ENCODE measurements around the gene AVP.
"Not testable (repeated sequence)": the region's sequence is repeated elsewhere in the genome, so short reads cannot be mapped to it uniquely, and the experiment has no call there.

The AVP gene, protein sequence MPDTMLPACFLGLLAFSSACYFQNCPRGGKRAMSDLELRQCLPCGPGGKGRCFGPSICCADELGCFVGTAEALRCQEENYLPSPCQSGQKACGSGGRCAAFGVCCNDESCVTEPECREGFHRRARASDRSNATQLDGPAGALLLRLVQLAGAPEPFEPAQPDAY

DNA sequence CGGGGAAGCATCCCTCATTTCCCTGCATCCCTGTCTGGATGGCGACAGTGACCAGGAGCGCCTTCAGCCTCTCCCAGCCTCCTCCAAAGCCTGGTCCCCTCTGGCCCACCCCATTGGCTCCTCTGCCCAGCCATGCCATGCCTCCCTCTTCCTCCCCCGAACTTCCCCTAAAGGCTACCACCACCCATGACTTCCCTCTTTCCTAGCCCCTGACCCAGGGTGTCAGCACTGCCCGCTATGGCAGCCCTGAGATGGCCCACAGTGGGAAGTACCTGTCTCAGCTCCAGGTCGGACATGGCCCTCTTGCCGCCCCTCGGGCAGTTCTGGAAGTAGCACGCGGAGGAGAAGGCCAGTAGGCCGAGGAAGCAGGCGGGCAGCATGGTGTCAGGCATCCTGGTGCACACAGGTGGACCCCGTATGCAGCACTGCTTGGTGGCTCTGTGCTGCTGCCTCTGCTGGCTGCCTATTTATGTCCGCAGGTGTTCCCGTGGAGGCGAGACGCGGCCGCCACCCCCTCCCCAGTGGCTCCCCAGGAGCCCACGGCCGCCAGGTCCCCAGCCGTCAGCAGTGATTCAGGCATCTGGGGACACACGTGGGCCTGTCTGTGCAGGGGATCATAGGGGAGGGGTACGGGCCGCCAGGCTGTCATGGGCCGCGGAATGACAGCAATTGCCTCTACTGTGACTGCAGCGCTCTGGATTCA, at the start of gene AVP:
Gene AVP, minus strand, starts transcription at position 442 of the 703 bp plus-strand sequence. Its CDS starts 50 bp downstream, at position 392.
- in situ Hi-C loops (cut with HindIII; ENCODE audit: low sequenced_read_pairs), result no loop called here

DNA sequence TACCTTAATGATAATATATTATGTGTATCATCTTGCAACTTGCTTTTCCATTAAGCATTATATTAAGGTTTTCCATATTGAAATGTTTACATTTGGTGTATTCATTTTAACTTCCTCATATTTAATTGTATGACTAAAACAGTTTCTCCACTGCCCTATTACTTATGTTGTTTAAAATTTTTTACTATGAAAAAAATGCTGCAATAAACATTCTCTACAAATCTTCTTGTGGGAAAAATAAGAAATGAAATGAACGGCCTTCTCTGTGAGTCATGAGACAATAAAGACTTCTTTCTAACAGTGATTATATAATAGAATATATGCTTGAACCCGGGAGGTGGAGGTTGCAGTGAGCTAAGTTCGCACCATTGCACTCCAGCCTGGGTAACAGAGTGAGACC, 49.6 kb upstream of the AVP start:
- in situ Hi-C loops (cut with HindIII; ENCODE audit: low sequenced_read_pairs), result no loop called here

DNA sequence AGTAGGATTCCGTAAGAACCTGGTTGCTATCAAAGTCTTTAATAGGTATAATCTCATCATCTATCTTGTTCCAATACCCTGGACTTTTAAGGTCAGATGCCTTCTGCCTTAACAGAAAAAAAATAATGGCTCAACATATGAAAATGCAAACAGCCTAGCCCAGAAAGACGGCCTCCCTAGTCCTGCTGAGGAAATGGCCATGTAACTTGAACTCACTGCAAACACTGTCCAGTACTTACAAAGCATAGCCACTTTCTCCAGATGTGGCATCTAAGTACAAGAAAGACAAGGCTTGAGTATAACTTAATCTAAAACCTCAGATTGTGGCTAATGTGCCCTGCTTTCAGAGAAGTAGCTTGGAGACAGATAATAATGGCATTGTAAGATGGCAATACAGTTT, 48.6 kb upstream of the AVP start:
- in situ Hi-C loops (cut with HindIII; ENCODE audit: low sequenced_read_pairs), result no loop called here

DNA sequence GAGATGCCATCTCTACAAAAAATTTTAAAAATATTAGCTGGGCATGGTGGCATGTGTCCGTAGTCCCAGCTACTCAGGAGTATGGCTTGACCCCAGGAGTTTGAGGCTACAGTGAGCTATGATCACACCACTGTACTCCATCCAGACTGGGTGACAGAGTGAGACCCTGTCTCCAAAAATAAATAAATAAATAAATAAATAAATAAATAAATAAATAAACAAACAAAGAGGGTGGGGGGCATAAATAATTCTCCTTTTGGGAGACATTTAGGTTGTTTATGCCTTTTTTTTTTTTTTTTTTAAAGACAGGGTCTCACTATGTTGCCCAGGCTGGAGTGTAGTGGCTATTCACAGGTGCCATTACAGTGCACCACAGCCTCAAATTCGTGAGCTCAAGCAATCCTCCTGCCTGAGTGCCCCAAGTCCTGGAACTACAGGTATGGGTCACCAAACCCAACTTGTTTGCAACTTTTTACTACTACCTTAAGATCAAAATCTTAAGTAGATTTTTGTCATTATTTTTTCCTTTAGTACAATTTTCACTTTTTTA, 45.6 kb upstream of the AVP start:
- in situ Hi-C loops (cut with HindIII; ENCODE audit: low sequenced_read_pairs), result no loop called here

DNA sequence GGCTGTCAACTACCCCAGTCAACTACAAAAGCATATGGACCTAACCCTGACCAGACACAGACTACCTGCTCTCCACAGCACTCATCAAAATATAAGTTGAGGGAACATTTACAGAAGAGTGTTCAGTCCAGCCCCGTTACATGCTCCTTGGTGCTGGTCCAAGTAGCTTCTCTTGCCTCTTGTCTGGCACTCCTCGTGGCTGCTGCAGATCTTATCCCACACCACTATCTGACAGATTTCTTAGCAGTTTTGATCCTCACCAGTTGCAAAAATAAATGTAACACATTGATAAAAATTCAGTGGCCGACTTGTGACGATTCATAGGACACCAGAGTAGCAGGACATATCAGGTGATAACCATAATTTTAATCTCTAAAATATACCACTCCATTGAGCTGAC, 44.6 kb upstream of the AVP start:
- in situ Hi-C loops (cut with HindIII; ENCODE audit: low sequenced_read_pairs), result no loop called here

DNA sequence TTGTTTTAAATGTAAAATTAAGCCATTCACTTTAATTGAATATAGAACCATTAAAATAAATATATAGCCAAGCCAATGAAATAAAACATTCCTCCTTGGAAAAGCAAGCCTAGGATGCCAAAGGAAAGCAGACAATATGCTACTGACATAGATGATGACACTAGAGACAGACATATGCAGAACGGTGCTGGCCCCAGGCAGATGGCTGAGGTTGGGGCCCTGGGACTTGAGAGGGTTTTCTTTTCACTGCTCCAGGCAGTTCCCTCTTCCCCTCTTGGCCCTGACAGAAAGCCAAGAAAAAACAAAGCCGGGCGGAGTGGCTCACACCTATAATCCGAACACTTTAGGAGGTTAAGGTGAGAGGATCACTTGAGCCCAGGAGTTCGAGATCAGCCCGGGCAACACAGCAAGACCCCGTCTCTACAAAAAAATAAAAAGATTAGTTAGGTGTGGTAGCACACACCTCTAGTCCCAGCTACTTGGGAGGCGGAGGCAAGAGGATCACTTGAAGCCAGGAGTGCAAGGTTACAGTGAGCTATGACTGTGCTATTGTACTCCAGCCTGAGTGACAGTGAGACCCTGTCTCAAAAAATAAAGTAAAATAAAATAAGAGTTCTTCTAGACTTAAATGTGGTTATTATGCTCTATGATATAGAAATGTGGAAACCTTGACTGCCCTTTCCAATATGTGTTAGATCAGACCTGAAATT, 43.9 kb upstream of the AVP start:
- in situ Hi-C loops (cut with HindIII; ENCODE audit: low sequenced_read_pairs), result no loop called here

DNA sequence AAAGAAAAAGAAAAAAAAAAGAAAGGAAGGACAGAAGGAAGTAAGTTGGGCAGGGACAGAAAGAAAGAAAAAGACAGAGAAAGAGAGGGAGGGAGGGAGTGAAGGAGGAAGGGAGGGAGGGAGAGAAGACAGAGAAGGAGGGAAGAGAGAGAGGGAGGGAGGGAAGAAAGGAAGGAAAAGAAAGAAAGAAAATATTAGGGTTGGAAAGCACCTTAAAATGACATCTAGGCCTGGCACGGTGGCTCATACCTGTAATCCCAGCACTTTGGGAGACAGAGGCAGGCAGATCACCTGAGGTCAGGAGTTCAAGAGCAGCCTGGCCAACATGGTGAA, 42.0 kb upstream of the AVP start:
- in situ Hi-C loops (cut with HindIII; ENCODE audit: low sequenced_read_pairs), result no loop called here

DNA sequence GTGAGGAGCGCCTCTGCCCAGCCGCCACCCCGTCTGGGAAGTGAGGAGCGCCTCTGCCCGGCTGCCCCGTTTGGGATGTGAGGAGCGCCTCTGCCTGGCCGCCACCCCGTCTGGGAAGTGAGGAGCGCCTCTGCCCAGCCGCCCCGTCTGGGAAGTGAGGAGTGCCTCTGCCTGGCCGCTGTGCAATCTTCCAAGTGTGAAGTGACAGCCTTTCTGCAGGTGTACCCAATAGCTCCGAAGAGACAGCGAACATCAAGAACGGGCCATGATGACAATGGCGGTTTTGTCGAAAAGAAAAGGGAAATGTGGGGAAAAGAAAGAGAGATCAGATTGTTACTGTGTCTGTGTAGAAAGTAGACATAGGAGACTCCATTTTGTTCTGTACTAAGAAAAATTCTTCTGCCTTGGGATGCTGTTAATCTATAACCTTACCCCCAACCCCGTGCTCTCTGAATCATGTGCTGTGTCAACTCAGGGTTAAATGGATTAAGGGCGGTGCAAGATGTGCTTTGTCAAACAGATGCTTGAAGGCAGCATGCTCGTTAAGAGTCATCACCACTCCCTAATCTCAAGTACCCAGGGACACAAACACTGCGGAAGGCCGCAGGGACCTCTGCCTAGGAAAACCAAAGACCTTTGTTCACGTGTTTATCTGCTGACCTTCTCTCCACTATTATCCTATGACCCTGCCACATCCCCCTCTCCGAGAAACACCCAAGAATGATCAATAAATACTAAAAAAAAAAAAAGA, 41.4 kb upstream of the AVP start:
- in situ Hi-C loops (cut with HindIII; ENCODE audit: low sequenced_read_pairs), result not testable (repeated sequence)

DNA sequence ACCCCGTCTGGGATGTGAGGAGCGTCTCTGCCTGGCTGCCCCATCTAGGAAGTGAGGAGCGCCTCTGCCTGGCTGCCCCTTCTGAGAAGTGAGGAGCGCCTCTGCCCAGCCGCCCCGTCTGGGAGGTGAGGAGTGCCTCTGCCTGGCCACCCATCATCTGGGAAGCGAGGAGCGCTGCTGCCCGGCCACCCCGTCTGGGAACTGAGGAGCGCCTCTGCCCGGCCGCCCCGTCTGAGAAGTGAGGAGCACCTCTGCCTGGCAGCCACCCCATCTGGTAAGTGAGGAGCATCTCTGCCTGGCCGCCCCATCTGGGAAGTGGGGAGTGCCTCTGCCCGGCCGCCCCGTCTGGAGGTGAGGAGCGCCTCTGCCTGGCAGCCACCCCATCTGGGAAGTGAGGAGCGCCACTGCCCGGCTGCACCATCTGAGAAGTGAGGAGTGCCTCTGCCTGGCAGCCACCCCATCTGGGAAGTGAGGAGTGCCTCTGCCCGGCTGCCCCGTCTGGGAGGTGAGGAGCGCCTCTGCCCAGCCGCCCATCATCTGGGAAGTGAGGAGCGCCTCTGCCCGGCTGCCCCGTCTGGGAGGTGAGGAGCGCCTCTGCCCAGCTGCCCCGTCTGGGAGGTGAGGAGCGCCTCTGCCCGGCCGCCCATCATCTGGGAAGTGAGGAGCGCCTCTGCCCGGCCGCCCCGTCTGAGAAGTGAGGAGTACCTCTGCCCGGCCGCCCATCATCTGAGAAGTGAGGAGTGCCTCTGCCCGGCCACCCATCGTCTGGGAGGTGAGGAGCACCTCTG, 40.4 kb upstream of the AVP start:
- in situ Hi-C loops (cut with HindIII; ENCODE audit: low sequenced_read_pairs), result not testable (repeated sequence)

DNA sequence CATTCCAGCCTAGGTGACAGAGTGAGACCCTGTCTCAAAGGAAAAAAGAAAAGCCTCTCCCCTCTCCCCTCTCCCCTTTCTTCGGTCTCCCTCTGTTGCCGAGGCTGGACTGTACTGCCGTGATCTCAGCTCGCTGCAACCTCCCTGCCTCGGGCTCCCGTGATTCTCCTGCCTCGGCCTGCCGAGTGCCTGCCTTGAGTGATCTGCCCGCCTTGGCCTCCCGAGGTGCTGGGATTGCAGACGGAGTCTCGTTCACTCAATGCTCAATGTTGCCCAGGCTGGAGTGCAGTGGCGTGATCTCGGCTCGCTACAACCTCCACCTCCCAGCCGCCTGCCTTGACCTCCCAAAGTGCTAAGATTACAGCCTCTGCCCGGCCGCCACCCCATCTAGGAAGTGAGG, 39.6 kb upstream of the AVP start:
- in situ Hi-C loops (cut with HindIII; ENCODE audit: low sequenced_read_pairs), result not testable (repeated sequence)

DNA sequence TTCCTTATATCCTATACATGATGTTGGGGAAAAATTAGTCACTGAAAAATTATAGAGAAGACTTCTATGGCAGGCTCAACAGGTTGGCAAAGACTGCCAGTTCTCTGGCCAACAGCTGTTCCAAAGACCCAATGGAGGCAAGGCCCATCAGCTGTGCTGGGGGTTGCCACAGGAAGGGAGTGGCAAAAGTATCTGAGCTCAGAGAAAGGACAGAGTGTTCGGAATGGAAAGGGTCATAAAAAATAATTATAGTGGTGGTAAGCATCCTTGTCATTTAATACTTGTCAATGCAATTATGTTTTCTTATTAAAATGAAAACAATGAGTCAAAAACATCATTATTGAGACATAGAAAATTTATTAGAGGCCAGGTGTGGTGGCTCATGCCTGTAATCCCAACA, 39.0 kb upstream of the AVP start:
- in situ Hi-C loops (cut with HindIII; ENCODE audit: low sequenced_read_pairs), result no loop called here

DNA sequence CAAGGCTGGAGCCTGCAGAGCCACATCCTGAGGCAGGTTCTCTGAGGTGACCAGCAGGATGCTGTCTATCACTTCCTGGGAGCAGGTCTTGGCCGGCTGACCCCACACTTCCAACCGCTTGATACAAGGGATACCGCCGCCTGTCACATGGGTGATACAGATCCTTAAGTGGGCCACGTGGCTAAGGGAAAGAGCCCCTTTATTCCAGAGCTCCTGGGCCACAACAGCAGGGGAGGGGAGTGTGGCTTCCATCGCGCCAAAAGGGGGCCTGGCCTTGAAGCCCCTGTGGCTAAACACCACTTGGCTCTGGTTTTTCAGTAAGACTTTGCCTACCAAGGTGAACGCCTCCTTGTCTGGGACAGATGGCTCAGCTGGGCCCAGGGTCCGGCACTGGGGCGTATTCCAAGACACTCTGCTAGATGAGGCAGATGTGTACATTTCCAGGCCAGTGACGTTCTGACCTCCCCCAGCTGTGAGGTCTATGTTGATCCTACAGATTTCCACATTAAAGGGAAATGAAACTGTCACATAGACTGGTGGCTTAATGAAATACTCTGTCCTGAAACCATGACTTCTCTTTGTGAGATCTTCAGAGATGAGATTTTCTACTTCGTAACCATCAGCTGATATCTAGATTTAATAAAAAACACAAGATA, 37.6 kb upstream of the AVP start:
- in situ Hi-C loops (cut with HindIII; ENCODE audit: low sequenced_read_pairs), result no loop called here

DNA sequence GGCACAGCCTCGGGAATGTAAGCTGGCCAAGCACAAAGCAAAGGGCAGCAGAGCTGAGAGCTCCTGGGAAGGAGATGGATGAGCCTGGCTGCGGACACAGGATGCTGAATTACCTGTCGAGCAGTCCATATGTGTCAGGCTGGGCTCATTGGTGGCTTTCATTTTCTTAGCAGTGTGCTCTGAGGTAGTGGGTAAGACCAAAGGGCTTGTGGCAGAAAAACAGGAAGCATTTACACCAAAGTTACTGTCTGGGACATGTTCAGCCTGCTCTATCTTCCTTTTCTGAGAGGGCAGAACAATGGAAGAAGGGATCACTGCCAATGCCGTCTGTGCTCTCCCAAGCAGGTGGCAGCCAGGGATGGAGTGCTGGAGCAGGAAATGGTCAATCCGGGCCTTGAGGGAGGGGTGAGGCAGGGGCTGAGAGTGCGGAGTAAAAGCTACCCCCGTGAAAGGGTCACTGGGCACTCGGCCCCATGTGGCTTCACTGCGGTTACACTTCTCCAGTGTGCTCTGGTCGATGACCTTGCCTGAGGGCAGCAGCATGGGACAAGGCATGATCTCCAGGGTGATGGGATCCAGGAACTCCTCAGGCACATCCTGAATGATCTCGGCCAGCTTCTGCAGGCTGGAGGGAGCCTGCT, 36.9 kb upstream of the AVP start:
- in situ Hi-C loops (cut with HindIII; ENCODE audit: low sequenced_read_pairs), result no loop called here

DNA sequence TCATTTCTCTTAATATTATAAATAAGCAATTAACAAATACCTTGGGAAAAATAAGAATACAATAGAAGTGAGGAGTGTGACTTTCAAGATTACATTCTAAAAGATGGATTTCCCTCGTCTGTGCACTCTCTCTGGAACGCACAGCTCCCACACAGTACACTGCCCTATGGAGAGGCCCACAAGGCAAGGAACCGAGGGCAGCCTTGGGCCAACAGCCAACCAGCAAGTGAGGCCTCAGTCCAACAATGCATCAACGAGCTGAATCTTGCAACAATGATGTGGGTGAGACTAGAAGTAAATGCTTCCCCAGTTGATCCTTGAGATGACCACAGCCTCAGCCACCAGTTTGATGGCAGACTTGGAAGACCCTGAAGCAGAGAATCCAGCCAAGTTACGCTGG, 34.5 kb upstream of the AVP start:
- in situ Hi-C loops (cut with HindIII; ENCODE audit: low sequenced_read_pairs), result no loop called here

DNA sequence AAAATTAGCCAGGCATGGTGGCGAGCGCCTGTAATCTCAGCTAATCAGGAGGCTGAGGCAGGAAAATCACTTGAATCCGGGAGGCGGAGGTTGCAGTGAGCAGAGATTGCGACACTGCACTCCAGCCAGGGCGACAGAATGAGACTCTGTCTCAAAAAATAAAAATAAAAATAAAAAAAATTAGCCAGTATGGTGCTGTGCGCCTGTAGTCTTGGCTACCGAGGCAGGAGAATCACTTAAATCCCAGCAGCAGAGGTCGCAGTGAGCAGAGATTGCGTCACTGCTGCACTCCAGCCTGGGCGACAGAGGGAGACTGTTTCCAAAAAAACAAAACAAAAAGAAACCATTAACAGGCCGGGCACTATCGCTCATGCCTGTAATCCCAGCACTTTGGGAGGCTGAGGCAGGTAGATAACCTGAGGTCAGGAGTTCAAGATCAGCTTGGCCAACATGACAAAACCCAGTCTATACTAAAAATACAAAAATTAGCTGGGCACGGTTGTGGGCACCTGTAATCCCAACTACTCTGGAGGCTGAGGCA, 33.4 kb upstream of the AVP start:
- in situ Hi-C loops (cut with HindIII; ENCODE audit: low sequenced_read_pairs), result not testable (repeated sequence)

DNA sequence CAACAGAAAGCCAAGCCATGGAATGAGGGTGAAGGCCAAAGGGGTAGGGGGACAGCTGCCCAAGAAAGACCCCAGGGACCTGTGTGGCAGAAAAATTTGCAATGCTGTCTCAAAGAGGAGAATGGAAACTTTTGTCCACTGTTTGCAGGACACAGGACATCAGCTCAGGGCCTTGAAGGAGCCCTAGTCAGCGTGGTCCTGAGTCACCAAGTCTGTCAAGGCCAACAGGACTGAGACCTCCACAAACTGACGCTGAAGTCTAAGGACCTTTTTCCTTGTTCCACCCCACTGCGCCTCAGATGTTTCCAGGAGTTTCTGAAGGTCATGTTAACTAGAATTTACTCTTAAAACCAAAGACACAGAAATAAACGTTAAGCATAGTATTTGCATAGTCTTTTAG, 31.8 kb upstream of the AVP start:
- in situ Hi-C loops (cut with HindIII; ENCODE audit: low sequenced_read_pairs), result no loop called here

DNA sequence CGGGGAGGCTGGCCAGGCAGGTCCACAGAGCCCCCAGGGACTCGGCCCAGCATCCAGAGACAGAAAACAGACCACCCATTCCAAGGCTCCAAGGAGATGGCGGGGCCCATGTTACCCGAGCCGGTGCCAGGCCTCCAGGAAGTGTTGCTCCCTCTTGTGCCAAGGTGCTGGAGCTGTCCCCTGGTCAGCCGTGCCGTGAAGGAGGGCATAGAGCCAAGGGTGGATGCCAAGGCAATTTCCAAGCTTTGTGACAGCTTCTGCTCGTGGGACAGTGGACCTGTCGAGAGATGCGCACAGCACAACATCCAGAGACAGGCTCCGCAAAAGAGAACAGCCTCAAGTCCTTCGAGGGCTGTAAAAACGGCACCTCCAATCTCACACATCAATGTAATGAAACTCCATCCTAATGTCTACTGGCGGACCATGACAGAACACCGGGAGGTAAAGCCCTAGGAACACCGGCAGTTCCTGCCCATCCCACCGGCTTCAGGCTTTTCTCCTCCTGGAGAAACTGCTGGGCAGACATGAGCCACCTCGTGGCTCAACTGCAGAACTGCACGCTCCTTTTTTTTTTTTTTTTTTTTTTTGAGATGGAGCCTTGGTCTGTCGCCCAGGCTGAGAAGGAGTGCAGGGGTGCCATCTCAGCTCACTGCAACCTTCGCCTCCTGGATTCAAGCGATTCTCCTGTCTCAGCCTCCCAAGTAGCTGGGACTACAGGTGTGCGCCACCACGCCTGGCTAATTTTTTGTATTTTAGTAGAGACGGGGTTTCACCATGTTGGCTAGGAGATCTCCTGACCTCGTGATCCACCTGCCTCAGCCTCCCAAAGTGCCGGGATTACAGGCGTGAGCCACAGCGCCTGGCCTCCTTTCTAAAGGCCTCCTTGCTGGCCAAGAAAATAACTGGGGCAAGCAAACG, 30.9 kb upstream of the AVP start:
- in situ Hi-C loops (cut with HindIII; ENCODE audit: low sequenced_read_pairs), result no loop called here

DNA sequence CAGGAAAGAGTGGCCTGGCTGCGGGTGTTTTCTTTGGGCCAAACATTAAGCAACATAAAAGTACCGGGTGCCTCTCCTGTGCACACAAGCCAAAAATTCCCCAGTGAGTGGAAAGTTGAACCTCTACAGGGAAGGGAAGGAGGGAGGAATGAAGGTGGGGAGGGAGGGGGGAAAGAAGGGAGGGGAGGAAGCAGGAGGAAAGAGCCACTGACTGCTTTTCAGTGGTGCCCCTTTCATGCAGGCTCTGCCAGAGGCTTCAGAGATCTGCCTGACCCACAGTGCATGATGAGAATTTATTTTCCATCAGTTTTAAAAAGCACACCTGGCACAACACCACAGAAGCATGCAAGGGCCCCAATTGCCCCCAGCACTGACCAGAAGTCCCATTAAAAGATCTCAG, 27.5 kb upstream of the AVP start:
- in situ Hi-C loops (cut with HindIII; ENCODE audit: low sequenced_read_pairs), result no loop called here

Measured in endothelial cell of hepatic sinusoid (primary cell).